Stomach (tissue), 9 donors: Measurements from ENCODE around the gene ITCH. TPM values are rescaled to one million over a fixed set of nuclear protein-coding genes. Genes with fewer than 3 reads are reported as not detected.

Experiments
- DNase-seq, 2 donors: peaks; one replicate each; pipeline versions ENCODE4 v3.0.0 to v3.0.0-alpha.2; 2013 to 2019
- H3K27ac ChIP-seq, 5 donors: fragments of 200-600 bp in 4 of 5; sonication (generic) in 4 of 5; one replicate each; pipeline ENCODE4 v1.5.1; 2013 to 2019; ENCODE audit warnings: mild to moderate bottlenecking in 1 of 5, moderate library complexity in 1 of 5
- H3K27me3 ChIP-seq, 3 donors: fragments of 200-600 bp; sonication (generic); one replicate each; pipeline ENCODE4 v1.5.1; 2017 to 2019; ENCODE audit warnings: mixed run types in 1 of 3
- H3K36me3 ChIP-seq, 4 donors: fragments of 200-600 bp; sonication (generic); 1 replicate in 3 of 4; 2 replicates in 1 of 4; pipeline ENCODE4 v1.5.1; 2016 to 2019
- H3K4me1 ChIP-seq, 4 donors: fragments of 200-600 bp; sonication (generic); one replicate each; pipeline ENCODE4 v1.5.1; 2016 to 2019
- H3K4me3 ChIP-seq, 4 donors: fragments of 200-600 bp; sonication (generic) in 3 of 4; one replicate each; pipeline ENCODE4 v1.5.1; 2016 to 2019; ENCODE audit warnings: mild to moderate bottlenecking in 1 of 4
- H3K9me3 ChIP-seq, 4 donors: fragments of 200-600 bp; sonication (generic); one replicate each; pipeline ENCODE4 v1.5.1; 2016 to 2019
- EP300 ChIP-seq: sonication (generic); formaldehyde crosslinking; IDR thresholded peaks from one replicate; pipeline ENCODE4 v1.6.1; 2017; ENCODE audit warnings: antibody characterized with exemption
- POLR2A ChIP-seq, 4 donors: fragments of 450-650 bp; IDR thresholded peaks; one replicate each; pipeline ENCODE4 v1.6.1; 2016; ENCODE audit warnings: antibody characterized with exemption in 4 of 4, control low read depth in 2 of 4, mild to moderate bottlenecking in 1 of 4, moderate library complexity in 1 of 4
- POLR2AphosphoS5 ChIP-seq, 3 donors: sonication (generic); formaldehyde crosslinking; IDR thresholded peaks; one replicate each; pipeline ENCODE4 v1.6.1; 2016; ENCODE audit warnings: antibody characterized with exemption in 3 of 3
- WGBS, 5 donors: extraction: QIAGEN DNeasy Blood & Tissue Kit in 3 of 5; methylation state at CpG; one replicate each; pipeline versions ENCODE4 v1.1.5 to v1.1.7; 2013 to 2018; 5-methylcytosine and 5-hydroxymethylcytosine counted together
- intact Hi-C: fragments of 100-400 bp; cut with DNase I; formaldehyde crosslinking; loops from one replicate; pipeline ENCODE4 v1.15.1; 2023; ENCODE audit warnings: low total_unique reads
- polyA plus RNA-seq, 3 donors: library from polyadenylated mRNA; stranded (reverse); fragments of 200-250 nt; gene quantifications; one replicate each; pipeline ENCODE4 v1.2.3, GENCODE V29; 2013
- total RNA-seq, 5 donors: library from RNA; depleted of rRNA; stranded (reverse); fragments of >200 nt; gene quantifications; one replicate each; pipeline versions ENCODE4 v1.1.0 to v1.2.3, GENCODE V29; 2014 to 2016
- TF ChIP-seq, protein P1 (sequence below), 7 experiments: fragments of 450-650 bp in 4 of 7; fragments of 200-600 bp in 3 of 7; sonication (generic) in 3 of 7; IDR thresholded peaks; one replicate each; pipeline ENCODE4 v1.5.1; 2016 to 2019; ENCODE audit warnings: antibody characterized with exemption in 7 of 7, control low read depth in 2 of 7, mild to moderate bottlenecking in 1 of 7
- donor health status: healthy with polysubstance abuse.
- donor health status: Bipolar disorder and iron deficiency.
- donor health status: healthy.

Gene ITCH
- total and polyA plus RNA-seq, 8 donors, result 7.2 to 138 (median 35.6) TPM

DNA sequence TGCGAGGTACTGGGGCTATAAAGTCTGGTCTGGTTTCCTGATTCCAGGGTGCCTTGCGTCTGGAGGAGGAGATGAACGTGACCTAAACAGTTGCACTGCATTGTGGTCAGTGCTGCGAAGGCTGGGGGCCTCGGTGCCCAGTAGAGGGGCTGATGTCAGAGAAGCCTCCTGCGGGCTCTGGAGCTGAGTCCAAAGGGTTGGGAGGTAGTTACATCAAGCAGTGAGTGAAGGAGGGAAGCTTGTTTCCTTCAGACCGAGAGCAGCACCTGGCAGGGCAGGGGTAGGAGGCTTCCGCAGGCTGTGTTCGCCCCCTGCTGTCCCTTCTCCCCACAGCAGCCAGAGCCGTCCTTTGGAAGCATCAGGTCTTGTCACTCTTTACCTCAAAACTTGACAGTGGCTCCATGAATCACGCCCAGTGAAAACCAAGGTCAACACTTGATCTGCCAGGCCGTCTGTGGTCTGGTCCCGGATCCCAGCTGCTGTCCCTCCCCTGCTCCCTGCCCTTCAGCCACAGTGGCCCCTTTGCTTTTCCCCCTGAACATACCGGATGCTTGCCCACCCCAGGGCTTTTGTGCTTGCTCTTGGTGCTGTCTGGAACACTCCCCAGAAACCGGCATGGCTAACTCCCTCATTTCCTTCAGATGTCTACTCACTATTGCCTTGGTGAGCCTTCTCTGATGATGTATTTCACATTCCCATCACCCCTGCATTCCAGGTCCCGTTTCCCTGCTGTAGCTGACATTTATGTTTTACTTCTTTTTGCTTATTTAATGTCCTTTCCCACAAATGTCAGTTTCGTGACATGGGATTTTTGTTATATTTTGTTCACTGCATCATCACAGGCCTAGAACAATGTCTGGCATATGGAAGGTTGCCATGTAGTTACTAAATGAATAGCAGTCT is 160.1 kb downstream of the ITCH start:
- Histone ChIP-seq H3K27me3 (no peaks in the 10 kb centered on the region), H3K4me3 (no peak overlapping the region), H3K4me1 (peaks cover 42 to 95% (median 70%) of the 10 kb centered on the region in 4 donors), H3K9me3 (no peaks in the 10 kb centered on the region), H3K36me3 (peaks cover 14 to 51% (median 36%) of the 10 kb centered on the region in 4 donors), H3K27ac (peak overlapping the region; percentile 8 to 84 (median 77))
- intact Hi-C loops, result no loop called here
- TF ChIP-seq POLR2AphosphoS5 (IDR thresholded peaks at IDR 0.05), result no peak
- no peak for TF ChIP-seq EP300
- TF ChIP-seq POLR2A (IDR thresholded peaks at IDR 0.05), result no peak
- TF ChIP-seq, protein P1, sequence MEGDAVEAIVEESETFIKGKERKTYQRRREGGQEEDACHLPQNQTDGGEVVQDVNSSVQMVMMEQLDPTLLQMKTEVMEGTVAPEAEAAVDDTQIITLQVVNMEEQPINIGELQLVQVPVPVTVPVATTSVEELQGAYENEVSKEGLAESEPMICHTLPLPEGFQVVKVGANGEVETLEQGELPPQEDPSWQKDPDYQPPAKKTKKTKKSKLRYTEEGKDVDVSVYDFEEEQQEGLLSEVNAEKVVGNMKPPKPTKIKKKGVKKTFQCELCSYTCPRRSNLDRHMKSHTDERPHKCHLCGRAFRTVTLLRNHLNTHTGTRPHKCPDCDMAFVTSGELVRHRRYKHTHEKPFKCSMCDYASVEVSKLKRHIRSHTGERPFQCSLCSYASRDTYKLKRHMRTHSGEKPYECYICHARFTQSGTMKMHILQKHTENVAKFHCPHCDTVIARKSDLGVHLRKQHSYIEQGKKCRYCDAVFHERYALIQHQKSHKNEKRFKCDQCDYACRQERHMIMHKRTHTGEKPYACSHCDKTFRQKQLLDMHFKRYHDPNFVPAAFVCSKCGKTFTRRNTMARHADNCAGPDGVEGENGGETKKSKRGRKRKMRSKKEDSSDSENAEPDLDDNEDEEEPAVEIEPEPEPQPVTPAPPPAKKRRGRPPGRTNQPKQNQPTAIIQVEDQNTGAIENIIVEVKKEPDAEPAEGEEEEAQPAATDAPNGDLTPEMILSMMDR (IDR thresholded peaks at IDR 0.05), result peak in 5 of 7 experiments; percentile 10 to 45 (median 15)
- WGBS, 5 donors, result 46 to 51% (median 48%) methylated on average over 16 to 17 of the region's 17 CpGs
- DNase-seq, result peak; percentile 49 to 80

GRCh38 chr20:34524426-34524825 is 161.4 kb downstream of the ITCH start:
- no peak for DNase-seq
- peaks cover 19 to 55% (median 44%) of the 10 kb centered on the region in 4 donors for H3K36me3 ChIP-seq
- H3K27ac ChIP-seq, result peak overlapping the region in 4 of 5 donors; percentile 42 to 84 (median 79)
- TF ChIP-seq EP300, result no peak
- no peak for TF ChIP-seq POLR2AphosphoS5 (IDR thresholded peaks at IDR 0.05)
- TF ChIP-seq, protein P1 (IDR thresholded peaks at IDR 0.05), result no peak
- no peak for TF ChIP-seq POLR2A (IDR thresholded peaks at IDR 0.05)
- no peak overlapping the region for H3K4me3 ChIP-seq
- H3K4me1 ChIP-seq, result peaks cover 51 to 95% (median 75%) of the 10 kb centered on the region in 4 donors
- no peaks in the 10 kb centered on the region for H3K27me3 ChIP-seq
- WGBS, 5 donors, result 90 to 93% (median 91%) methylated on average over 11 of the region's 11 CpGs
- H3K9me3 ChIP-seq, result no peaks in the 10 kb centered on the region
- intact Hi-C loops, result no loop called here

GRCh38 chr20:34525342-34525708 is 162.3 kb downstream of the ITCH start:
- DNase-seq, result no peak
- Histone ChIP-seq H3K4me3 (no peak overlapping the region), H3K27me3 (no peaks in the 10 kb centered on the region), H3K9me3 (no peaks in the 10 kb centered on the region), H3K27ac (peak overlapping the region; percentile 42 to 84 (median 79)), H3K36me3 (peaks cover 26 to 55% (median 46%) of the 10 kb centered on the region in 4 donors), H3K4me1 (peaks cover 56 to 95% (median 76%) of the 10 kb centered on the region in 4 donors)
- intact Hi-C loops, result no loop called here
- no peak for TF ChIP-seq POLR2A (IDR thresholded peaks at IDR 0.05)
- TF ChIP-seq, protein P1 (IDR thresholded peaks at IDR 0.05), result no peak
- WGBS, 5 donors, result 79 to 86% (median 80%) methylated on average over 7 of the region's 7 CpGs

DNA sequence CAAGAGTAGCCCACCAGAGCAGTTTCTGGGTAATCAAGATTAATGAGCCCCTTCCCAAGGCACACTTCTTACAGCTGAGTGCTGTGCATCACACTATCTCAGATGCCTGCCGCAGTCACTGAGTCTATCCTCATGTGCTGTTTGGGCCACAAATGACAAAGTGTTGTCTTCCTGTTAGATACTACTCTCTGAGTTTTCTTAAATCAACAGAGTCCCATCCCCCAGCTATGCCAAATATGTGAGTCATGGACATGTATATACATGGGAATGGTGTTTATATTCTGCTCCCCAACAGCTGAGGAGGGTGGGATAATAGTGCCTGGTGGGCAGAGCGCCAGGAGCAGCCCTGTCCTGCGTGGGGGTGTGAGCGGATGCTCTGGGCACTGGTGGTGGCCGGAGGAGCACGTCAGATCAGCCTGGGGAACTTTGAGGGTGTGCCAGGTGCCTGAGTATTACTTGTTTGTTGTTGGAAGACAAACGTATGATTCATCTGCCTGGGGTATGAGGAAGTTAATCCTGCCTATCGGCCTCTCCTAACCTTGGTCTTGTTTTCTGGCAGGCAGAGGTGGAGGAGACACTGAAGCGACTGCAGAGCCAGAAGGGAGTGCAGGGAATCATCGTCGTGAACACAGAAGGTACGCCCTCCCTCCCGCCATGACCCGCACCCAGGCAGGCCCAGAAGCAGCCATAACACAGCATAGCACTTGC is 162.8 kb downstream of the ITCH start:
- TF ChIP-seq, protein P1 (IDR thresholded peaks at IDR 0.05), result no peak
- peak; percentile 23 to 89 (median 57) for TF ChIP-seq POLR2AphosphoS5 (IDR thresholded peaks at IDR 0.05)
- no peak for TF ChIP-seq EP300
- no peak for TF ChIP-seq POLR2A (IDR thresholded peaks at IDR 0.05)
- H3K4me1 ChIP-seq, result peaks cover 56 to 95% (median 76%) of the 10 kb centered on the region in 4 donors
- no peaks in the 10 kb centered on the region for H3K9me3 ChIP-seq
- peaks cover 26 to 56% (median 49%) of the 10 kb centered on the region in 4 donors for H3K36me3 ChIP-seq
- peak overlapping the region; percentile 42 to 84 (median 79) for H3K27ac ChIP-seq
- no peak overlapping the region for H3K4me3 ChIP-seq
- 18 to 30% (median 26%) methylated on average over 14 of the region's 14 CpGs for WGBS, 5 donors
- intact Hi-C loops, result no loop called here
- H3K27me3 ChIP-seq, result no peaks in the 10 kb centered on the region
- DNase-seq, result peak; percentile 83 to 91
